ENCODE measurements around the gene KEAP1.
A peak's percentile ranks its signal among the peaks of the same experiment; 100 is the strongest.
"Not testable (repeated sequence)": the region's sequence is repeated elsewhere in the genome, so short reads cannot be mapped to it uniquely, and the experiment has no call there.

Gene KEAP1

GRCh38 chr19:10491472-10492047 is 11.6 kb downstream of the KEAP1 start:
- no peak for DNase-seq

DNA sequence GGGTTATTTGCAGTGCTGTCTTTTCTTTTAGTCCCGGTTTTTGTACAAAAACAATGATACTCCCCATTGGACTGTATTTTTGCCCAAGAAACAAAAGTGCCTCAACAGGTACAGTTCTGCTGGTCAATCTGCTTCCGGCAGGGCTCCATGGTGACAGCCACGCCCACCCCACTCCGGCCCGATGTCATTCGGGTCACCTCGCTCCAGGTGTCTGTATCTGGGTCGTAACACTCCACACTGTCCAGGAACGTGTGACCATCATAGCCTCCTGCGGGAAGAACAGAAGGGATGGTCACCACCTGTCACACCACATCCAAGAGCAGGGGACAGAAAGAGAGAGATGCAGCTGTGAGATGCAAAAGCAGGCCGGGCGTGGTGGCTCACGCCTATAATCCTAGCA is 16.6 kb downstream of the KEAP1 start:
- DNase-seq = no peak

DNA sequence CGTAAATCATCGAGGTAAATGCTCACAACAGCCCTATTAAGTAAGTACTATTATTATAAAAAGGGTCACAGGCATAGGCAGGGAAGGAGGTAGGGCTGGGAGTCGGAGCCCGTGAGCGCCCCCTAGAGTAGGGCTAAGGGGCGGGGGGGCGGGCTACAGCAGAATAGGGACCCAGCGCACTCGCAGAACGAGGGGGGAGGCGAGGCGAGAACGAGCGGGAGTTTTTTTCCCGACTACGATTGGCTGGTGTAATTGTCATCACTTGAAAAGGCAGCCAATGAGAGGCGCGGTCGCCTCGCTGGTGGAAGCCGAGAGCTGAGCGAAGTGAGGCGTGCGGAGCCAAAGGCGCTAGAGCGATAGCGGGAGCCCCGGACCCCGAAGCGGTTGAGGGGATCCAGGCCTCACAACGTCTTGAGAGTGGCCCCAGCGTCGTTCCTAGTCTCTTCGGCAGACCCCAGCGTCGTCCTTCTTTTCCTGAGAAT is 24.2 kb downstream of the KEAP1 start:
- no peak for DNase-seq

DNA sequence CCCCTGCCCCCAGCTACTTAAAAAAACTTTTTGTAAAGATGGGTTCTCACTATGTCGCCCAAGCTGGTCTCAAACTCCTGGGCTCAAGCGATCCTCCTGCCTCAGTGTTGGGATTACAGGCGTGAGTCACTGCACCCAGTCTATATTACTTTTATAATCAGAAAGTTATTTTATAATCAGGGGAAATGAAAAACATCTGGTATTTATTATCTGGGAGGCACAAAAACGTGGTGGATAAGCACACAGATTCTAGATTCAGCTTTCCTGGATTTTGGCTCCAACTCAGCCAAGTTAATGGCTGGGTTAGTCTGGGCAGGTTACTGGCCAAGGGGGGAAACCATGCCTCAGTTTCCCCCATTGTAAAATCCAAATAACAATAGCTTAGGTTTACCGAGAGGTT is 24.7 kb downstream of the KEAP1 start:
- no peak for DNase-seq

- no peak for DNase-seq
Observed at GRCh38 chr19:10474962-10475451, 28.1 kb downstream of the KEAP1 start.

DNA sequence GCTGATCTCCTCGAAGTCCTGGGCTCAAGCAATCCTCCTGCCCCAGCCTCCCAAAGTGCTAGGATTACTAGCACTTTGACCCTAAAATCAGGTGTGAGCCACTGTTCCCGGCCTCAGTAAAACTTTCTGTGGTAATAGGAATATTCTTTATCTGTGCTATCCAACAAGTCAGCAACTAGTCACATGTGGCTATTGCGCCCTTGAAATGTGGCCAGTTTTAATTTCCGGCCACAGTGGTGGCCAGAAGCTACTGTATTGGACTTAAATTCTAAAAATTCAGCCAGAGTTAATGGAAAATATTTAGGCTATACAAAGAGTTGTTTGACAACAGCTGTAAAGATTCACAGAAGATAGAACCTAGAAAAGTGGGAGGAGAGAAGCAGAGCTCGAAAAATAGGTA is 30.0 kb downstream of the KEAP1 start:
- DNase-seq = no peak

- peak; percentile 61 for DNase-seq
Observed at GRCh38 chr19:10471909-10472308, 31.2 kb downstream of the KEAP1 start.

DNA sequence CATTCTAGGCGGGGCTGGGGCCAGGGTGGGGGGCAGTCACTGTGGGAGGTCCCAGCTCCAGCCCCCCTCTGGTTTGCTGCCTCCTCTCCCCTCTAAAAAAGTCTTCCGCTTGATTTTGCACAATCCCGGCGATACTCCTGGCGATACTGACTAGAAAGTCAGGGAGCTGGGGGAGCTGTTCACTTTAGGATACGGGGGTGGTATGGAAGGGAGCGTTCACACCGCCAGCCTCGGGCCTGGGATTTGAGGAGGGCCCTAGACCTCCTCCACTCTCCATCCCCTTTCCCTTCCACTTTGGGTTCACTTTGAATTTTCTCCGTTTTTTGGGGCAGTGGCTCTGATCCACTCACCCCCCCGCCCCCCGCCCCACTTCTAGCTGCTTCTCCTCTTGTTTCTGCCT is 35.0 kb downstream of the KEAP1 start:
- no peak for DNase-seq

DNA sequence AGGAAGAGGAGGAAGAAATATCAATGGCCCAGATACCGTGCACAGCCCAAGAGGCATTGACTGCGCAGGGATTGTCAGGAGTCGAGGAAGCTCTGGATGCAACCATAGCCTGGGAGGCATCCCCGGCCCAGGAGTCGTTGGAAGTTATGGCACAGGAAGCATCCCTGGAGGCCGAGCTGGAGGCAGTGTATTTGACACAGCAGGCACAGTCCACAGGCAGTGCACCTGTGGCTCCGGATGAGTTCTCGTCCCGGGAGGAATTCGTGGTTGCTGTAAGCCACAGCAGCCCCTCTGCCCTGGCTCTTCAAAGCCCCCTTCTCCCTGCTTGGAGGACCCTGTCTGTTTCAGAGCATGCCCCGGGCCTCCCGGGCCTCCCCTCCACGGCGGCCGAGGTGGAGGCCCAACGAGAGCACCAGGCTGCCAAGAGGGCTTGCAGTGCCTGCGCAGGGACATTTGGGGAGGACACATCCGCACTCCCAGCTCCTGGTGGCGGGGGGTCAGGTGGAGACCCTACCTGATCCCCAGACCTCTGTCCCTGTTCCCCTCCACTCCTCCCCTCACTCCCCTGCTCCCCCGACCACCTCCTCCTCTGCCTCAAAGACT is 36.0 kb downstream of the KEAP1 start:
- no peak for DNase-seq

- DNase-seq = no peak
Observed at GRCh38 chr19:10464456-10464855, 38.7 kb downstream of the KEAP1 start.

DNA sequence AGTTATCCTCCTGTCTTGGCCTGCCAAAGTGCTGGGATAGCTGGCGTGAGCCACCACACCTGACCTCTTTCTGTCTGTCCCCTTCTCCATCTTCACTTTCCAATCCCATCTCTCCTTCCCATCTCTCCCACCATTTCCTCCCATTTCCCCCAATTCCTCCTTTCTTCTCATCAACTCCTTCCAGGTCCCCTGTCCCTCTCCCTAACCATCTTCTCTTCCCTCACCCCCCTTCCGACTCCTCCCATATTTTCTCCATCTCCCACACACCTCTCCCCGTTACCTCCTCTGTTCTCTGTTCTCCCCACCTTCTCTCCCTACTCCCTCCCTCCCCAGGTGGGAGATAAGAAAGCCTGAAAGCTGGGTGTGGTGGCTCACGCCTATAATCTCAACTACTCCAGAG is 40.6 kb downstream of the KEAP1 start:
- no peak for DNase-seq

DNA sequence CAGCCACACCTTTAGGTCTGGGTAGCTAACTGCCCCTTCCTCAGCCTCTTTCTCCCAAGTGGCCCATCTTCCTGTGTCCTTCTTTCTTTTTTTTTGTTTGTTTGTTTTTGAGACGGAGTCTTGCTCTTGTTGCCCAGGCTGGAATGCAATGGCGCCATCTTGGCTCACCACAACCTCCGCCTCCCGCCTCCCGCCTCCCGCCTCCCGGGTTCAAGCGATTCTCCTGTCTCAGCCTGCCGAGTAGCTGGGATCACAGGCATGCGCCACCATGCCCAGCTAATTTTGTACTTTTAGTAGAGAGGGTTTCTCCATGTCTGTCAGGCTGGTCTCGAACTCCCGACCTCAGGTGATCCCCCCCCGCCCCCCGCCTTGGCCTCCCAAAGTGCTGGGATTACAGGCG is 41.1 kb downstream of the KEAP1 start:
- not testable (repeated sequence) for DNase-seq

GRCh38 chr19:10461047-10461949 is 41.9 kb downstream of the KEAP1 start:
- DNase-seq = no peak

DNA sequence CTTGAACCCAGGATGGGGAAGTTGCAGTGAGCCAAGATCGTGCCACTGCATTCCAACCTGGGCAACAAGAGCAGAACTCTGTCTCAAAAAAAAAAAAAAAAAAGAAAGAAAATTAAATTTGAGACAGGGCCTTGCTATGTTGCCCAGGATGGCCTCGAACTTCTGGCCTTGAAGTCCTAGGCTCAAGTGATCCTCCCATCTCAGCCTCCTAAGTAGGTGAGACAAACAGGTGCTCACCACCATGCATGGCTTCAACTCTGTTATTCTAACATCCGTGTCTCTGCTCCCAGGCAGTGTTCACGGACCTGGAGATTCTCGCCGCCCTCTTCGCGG is 42.5 kb downstream of the KEAP1 start:
- no peak for DNase-seq

DNA sequence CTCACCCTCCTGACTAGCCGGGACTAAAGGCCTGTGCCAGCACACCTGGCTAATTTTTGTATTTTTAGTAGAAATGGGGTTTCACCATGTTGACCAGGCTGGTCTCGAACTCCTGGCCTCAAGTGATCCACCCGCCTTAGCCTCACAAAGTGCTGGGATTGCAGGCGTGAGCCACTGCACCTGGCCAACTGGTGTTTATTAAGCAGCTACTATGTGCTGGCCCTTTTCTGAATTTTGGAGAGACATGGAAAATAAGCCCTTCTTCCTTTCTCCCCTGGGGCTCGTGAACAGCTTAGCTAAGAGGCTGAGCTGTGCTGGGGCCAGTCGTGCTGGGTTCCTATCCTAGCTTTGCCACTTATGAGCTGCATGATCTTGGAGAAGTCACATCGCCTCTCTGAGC is 44.4 kb downstream of the KEAP1 start:
- not testable (repeated sequence) for DNase-seq

GRCh38 chr19:10454267-10454666 is 48.9 kb downstream of the KEAP1 start:
- DNase-seq = no peak

DNA sequence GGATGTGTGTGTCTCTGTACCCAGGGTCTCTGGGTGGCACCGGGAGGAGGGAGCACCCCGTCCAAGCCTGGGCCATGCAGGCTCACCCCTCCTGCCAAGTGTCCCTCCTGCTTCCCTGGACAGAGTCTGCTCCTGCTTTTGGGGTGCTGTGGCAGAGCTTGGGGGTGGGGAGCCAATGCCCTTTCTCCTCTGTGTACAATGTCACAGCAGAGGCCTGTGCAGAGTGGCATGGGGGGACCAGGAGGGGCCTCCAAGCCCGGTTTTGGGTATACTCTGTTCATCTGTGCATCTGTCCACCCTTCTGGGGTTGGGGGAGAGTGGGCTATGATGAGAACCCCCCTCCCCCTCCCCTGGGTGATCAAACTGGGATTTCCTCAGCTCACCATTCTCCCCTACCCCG is 49.3 kb downstream of the KEAP1 start:
- DNase-seq = no peak

DNA sequence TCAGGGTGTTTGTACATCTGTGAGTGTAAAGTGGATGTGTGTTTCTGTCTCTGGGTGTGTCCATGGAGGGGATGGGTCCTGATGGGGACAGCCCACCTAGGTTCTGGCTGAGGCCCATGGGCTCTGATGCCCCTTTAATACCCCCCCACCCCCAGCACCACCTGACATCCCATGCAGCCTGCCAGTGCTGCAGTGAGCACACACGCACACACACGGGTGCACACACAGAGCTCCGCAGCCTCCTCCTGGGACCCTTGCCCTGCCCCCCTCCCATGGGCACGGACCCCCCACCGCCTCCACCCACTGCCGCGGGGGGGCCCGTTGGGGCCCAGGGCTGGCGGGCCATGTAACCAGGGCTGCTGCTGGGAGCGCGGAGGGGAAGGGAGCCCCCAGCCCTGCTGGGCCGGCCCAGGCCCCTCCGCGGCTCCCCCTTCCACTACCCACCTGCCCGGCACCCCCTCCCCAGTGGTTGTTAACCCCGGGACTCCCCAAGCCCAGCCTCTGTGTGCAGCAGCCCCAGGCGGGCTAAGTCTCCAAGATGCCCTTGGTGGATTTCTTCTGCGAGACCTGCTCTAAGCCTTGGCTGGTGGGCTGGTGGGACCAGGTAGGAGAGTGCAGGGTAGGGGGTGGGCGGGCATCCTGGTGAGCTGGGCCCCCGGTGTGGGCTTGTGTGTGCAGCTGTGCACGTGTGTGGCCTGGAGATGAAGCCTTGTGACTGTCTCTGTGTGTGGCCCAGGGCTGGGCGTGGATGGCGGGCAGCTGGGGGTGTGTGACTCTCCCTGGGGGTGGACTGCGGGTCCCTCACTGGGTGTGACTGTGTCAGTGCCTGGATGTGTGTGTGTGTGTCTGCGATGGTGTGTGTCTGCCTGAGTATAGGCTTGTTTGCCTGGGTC is 50.2 kb downstream of the KEAP1 start:
- DNase-seq = no peak

DNA sequence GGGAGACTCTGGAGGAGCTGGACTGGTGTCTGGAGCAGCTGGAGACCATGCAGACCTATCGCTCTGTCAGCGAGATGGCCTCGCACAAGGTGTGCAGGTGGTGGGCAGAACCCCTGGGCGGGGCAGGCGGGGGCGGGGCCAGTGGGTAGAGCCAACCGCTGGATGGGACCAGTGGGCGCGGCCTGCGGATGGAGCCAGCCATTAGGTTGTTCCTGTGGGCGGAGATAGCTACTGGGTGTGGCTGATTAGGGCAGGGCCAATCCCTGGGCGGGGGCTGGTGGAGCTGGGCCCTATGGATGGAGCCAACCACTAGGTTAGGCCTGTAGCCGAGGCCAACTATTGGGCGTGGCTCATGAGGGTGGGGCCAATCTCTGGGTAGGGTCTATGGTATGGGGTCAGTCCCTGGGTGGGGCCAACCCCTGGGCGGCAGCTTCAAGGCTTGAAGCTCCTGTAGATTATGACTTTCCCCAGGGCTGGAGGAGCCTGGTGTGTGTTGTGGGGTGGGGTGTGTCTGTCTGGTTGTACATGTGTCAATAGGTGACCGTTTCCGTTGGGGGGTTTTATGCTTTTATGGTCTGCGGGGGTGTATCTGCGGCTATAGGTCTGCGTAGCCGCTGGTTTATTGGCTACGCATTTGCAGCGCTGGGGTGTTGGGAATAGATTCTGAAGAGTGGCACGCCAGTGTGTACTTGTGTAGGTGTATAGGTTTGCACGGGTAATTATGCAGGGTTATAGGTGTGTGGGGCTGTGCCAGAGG is 52.1 kb downstream of the KEAP1 start:
- DNase-seq = no peak

GRCh38 chr19:10450191-10450852 is 52.8 kb downstream of the KEAP1 start:
- DNase-seq = no peak

GRCh38 chr19:10449037-10449436 is 54.1 kb downstream of the KEAP1 start:
- DNase-seq = no peak

GRCh38 chr19:10442698-10443097 is 60.5 kb downstream of the KEAP1 start:
- no peak for DNase-seq
